GM12801 (cell line): ENCODE measurements around the gene IGFL2.

Experiments
- CTCF ChIP-seq: IDR thresholded peaks from one replicate; pipeline ENCODE4 v1.5.1; 2011; ENCODE audit warnings: control low read depth; ENCODE audit not compliant: insufficient read length; ENCODE audit errors: extremely low read depth

The IGFL2 gene

GRCh38 chr19:46113726-46114125 lies 34.3 kb upstream of the IGFL2 start:
- no peak for TF ChIP-seq CTCF

- TF ChIP-seq CTCF, result no peak
Measured at GRCh38 chr19:46115396-46116106, 32.5 kb upstream of the IGFL2 start.

GRCh38 chr19:46116121-46116520 lies 31.9 kb upstream of the IGFL2 start:
- no peak for TF ChIP-seq CTCF

- TF ChIP-seq CTCF, result no peak
Measured at GRCh38 chr19:46118136-46118535, 29.9 kb upstream of the IGFL2 start.

GRCh38 chr19:46124638-46125115 lies 23.4 kb upstream of the IGFL2 start, which contains the start of gene IGFL3:
IGFL3 (minus strand) TSS chr19:46124688; CDS start chr19:46124649, 39 bp downstream.
- TF ChIP-seq CTCF, result no peak

- no peak for TF ChIP-seq CTCF
Measured at GRCh38 chr19:46125447-46125846, 22.6 kb upstream of the IGFL2 start.

GRCh38 chr19:46126086-46126580 lies 21.9 kb upstream of the IGFL2 start:
- no peak for TF ChIP-seq CTCF
